T-cell (primary cell): ENCODE data around the gene ALPK3. TPM values are rescaled to one million over a fixed set of nuclear protein-coding genes. Genes with fewer than 3 reads are reported as not detected.
A peak's percentile ranks its signal among the peaks of the same experiment; 100 is the strongest.

Experiments
- ATAC-seq, 4 experiments: fragments of 200-7000 bp in 3 of 4; fragments of 150-1000 bp in 1 of 4; cut with Tn5 transposase; replicated peaks in 1 of 4; 1 replicate in 3 of 4; 2 replicates in 1 of 4; pipeline ENCODE4 v1.10.0; 2021; ENCODE audit warnings: moderate library complexity in 3 of 4, mild to moderate bottlenecking in 2 of 4, moderate number of reproducible peaks in 1 of 4
- CTCF ChIA-PET, 2 donors: fragments of 300-600 bp; sonication (Branson Sonifier 250); formaldehyde crosslinking; loops; one replicate each; lab custom pipeline; 2022; ENCODE audit warnings: antibody characterized with exemption in 2 of 2; lab: Charles Lee
- POLR2A ChIA-PET, 2 donors: fragments of 300-600 bp; sonication (Branson Sonifier 250); formaldehyde crosslinking; loops; one replicate each; lab custom pipeline; 2022; ENCODE audit warnings: antibody characterized with exemption in 2 of 2; lab: Charles Lee
- DNase-seq, 35 experiments: peaks; one replicate each; pipeline versions ENCODE4 v3.0.0 to v3.0.0-alpha.2; 2013 to 2023
- H3K27ac ChIP-seq: one replicate; pipeline ENCODE4 v1.5.1; 2013; ENCODE audit warnings: low read length
- H3K27me3 ChIP-seq, 2 experiments: replicated peaks in 1 of 2; 1 replicate in 1 of 2; 2 replicates in 1 of 2; pipeline versions ENCODE4 v1.6.1 to v1.7.0; 2013; ENCODE audit warnings: low read length in 1 of 2, mixed read lengths in 1 of 2; ENCODE audit not compliant: control insufficient read depth in 2 of 2, insufficient read depth in 2 of 2; ENCODE audit errors: extremely low read depth in 1 of 2
- H3K36me3 ChIP-seq, 2 donors: 1 replicate in 1 of 2; 2 replicates in 1 of 2; pipeline versions ENCODE4 v1.6.1 to v1.7.0; 2013; ENCODE audit warnings: low read length in 1 of 2; ENCODE audit not compliant: control insufficient read depth in 2 of 2, insufficient read depth in 1 of 2; ENCODE audit errors: extremely low read depth in 1 of 2
- H3K4me1 ChIP-seq, 2 experiments: 1 replicate in 1 of 2; 2 replicates in 1 of 2; pipeline versions ENCODE4 v1.6.1 to v1.7.0; 2013; ENCODE audit warnings: low read length in 2 of 2, mixed read lengths in 1 of 2; ENCODE audit not compliant: insufficient read depth in 2 of 2, control insufficient read depth in 1 of 2; ENCODE audit errors: extremely low read depth in 1 of 2
- H3K4me3 ChIP-seq, 2 donors: 1 replicate in 1 of 2; 2 replicates in 1 of 2; pipeline versions ENCODE4 v1.5.1 to v1.7.0; 2013; ENCODE audit warnings: mild to moderate bottlenecking in 2 of 2, low read length in 1 of 2, moderate library complexity in 1 of 2; ENCODE audit not compliant: control insufficient read depth in 1 of 2; ENCODE audit errors: extremely low read depth in 1 of 2
- H3K9me3 ChIP-seq: 2 replicates; pipeline ENCODE4 v1.7.0; 2013
- H3K27ac Mint-ChIP-seq, 2 donors: one replicate each; pipeline ENCODE4 v1.8.0; 2020 to 2021; ENCODE audit warnings: mild to moderate bottlenecking in 2 of 2, mixed read lengths in 2 of 2
- H3K27me3 Mint-ChIP-seq, 2 donors: one replicate each; pipeline ENCODE4 v1.8.0; 2021 to 2022; ENCODE audit warnings: mixed read lengths in 2 of 2
- H3K36me3 Mint-ChIP-seq: one replicate; pipeline ENCODE4 v1.8.0; 2021; ENCODE audit warnings: mixed read lengths
- H3K4me1 Mint-ChIP-seq, 3 donors: one replicate each; pipeline ENCODE4 v1.8.0; 2020 to 2022; ENCODE audit warnings: mixed read lengths in 3 of 3, mild to moderate bottlenecking in 1 of 3
- H3K4me3 Mint-ChIP-seq, 3 donors: one replicate each; pipeline ENCODE4 v1.8.0; 2020 to 2022; ENCODE audit warnings: mild to moderate bottlenecking in 3 of 3, mixed read lengths in 3 of 3, moderate library complexity in 3 of 3
- H3K9me3 Mint-ChIP-seq, 3 donors: one replicate each; pipeline ENCODE4 v1.8.0; 2020 to 2022; ENCODE audit warnings: mixed read lengths in 3 of 3
- WGBS: methylation state at CpG from one replicate; pipeline ENCODE4 v1.1.5; 2013; ENCODE audit warnings: missing lambda C conversion rate; ENCODE audit not compliant: insufficient coverage; 5-methylcytosine and 5-hydroxymethylcytosine counted together
- total RNA-seq, 35 experiments: library from RNA in 6 of 35; stranded (reverse) in 6 of 35; fragments of 120-200 nt in 1 of 35; gene quantifications; one replicate each; pipeline versions ENCODE4 v1.2.1 to v1.2.4 and lab custom pipeline; 2013 to 2026

ALPK3 gene
- total RNA-seq, 5 donors from 2014 or later (not counting 1 experiment from before 2014, with no cell fraction given) = 0.16 to 0.82 (median 0.22) TPM

DNA sequence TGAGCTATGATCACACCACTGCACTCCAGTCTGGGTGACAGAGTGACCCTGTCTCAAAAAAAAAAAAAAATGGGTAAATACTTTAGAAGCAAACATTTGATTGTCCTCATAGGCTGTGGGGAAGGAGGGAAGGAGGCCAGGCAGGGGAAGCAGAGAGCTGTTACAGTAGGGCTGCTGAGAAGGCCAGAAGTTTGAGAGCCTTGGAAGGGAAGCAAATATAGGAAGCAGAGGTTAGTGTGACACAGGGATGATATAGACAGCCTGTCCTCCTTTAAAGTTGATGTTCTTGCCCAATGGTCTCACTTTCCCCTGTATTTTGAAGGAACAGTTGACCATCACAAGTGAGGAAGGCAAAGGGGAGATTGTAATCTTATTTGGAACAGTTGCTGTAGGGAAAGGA lies 5.3 kb upstream of the ALPK3 start:
- Histone ChIP-seq H3K4me1 (peaks cover 0 to 3% of the 10 kb centered on the region in 2 experiments), H3K36me3 (no peaks in the 10 kb centered on the region), H3K27me3 (peaks cover 0 to 11% of the 10 kb centered on the region in 2 experiments), H3K27ac (no peak overlapping the region), H3K4me3 (no peak overlapping the region), H3K9me3 (no peaks in the 10 kb centered on the region)
- H3K9me3 Mint-ChIP-seq = no peaks in the 10 kb centered on the region
- H3K27ac Mint-ChIP-seq = no peak overlapping the region
- peaks cover 6% of the 10 kb centered on the region for H3K36me3 Mint-ChIP-seq
- no peak overlapping the region for H3K4me3 Mint-ChIP-seq
- ChIA-PET POLR2A (no interaction called here), CTCF (interaction anchor here in 1 of 2 donors (0.7 kb wide), 1 partner anchor 238 kb away, joined by 4 read pairs; no protein-coding TSS in a partner anchor)
- peaks cover 5 to 14% of the 10 kb centered on the region in 2 donors for H3K27me3 Mint-ChIP-seq
- ATAC-seq (no peak), DNase-seq (no peak)
- H3K4me1 Mint-ChIP-seq = peaks cover 0 to 5% (median 3%) of the 10 kb centered on the region in 3 donors

DNA sequence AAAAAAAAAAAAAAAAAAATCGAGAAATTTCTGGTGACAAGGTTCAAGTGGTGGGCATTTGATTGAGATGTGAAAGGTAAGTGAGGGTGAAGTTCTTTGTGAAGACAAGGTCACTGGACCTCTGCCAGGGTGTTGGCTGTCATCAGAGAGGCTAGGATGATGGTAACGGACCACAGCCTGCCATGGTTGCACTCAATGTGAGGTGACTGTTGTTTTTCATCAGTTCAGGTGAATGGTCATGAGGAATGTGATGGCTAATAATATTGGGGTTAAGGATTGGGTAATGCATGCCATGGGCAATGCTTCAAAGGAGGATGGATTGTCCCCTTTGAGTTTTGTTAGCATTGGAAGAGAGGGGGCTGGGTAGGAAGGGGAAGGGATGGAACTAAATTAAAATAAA lies 4.3 kb upstream of the ALPK3 start:
- ChIA-PET POLR2A (no interaction called here), CTCF (no interaction called here)
- H3K9me3 ChIP-seq = no peaks in the 10 kb centered on the region
- Mint-ChIP-seq H3K27me3 (peaks cover 5 to 14% of the 10 kb centered on the region in 2 donors), H3K4me1 (peaks cover 2 to 7% (median 5%) of the 10 kb centered on the region in 3 donors), H3K4me3 (no peak overlapping the region), H3K9me3 (no peaks in the 10 kb centered on the region), H3K36me3 (no peaks in the 10 kb centered on the region), H3K27ac (no peak overlapping the region)
- 100% methylated on average over 1 of the region's 2 CpGs for WGBS
- peaks cover 0 to 8% of the 10 kb centered on the region in 2 experiments for H3K4me1 ChIP-seq
- no peak overlapping the region for H3K4me3 ChIP-seq
- DNase-seq (no peak), ATAC-seq (no peak)
- no peak overlapping the region for H3K27ac ChIP-seq
- H3K36me3 ChIP-seq = no peaks in the 10 kb centered on the region
- peaks cover 0 to 15% of the 10 kb centered on the region in 2 experiments for H3K27me3 ChIP-seq

DNA sequence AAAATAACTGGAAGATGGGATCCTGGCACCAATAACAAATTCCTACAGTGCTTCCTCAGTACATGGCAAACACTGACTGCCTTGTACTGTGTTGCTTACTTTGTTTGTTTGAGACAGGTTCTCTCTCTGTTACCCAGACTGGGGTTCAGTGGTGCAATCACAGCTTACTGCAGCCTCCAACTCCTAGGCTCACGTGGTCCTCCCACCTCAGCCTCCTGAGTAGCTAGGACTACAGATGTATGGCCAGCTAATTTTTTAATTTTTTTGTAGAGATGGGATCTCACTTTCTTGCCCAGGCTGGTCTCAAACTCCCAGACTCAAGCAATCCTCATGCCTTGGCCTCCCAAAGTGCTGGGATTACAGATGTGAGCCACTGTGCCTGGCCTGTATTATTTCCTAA lies 3.7 kb upstream of the ALPK3 start:
- CTCF ChIA-PET = no interaction called here

DNA sequence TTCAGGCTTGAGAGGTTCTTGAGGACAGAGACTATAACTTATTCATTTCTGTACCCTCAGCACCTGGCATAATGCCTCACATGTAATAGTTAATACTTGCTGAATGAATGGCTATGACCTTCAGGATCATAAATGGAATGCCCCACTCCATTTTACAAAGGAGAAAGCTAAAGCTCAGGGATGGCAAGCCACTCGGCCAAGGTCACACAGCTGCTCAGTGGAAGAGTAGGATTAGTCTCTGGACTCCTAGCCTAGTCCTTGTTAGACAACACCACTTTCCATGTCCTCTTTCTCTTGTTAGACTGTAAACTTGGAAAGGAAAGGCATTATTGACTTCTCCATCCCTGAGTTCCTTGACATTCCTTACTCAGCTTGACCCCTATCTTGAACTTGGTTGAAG lies 3.2 kb upstream of the ALPK3 start:
- Mint-ChIP-seq H3K27me3 (peaks cover 5 to 17% of the 10 kb centered on the region in 2 donors), H3K36me3 (no peaks in the 10 kb centered on the region), H3K27ac (no peak overlapping the region), H3K4me1 (peaks cover 7 to 17% (median 14%) of the 10 kb centered on the region in 3 donors), H3K4me3 (no peak overlapping the region), H3K9me3 (no peaks in the 10 kb centered on the region)
- ChIA-PET CTCF (no interaction called here), POLR2A (no interaction called here)
- WGBS = no CpG with 5 or more reads among the region's 1 CpG
- H3K27me3 ChIP-seq = peaks cover 0 to 17% of the 10 kb centered on the region in 2 experiments
- DNase-seq (no peak), ATAC-seq (no peak)
- H3K36me3 ChIP-seq = no peaks in the 10 kb centered on the region
- no peak overlapping the region for H3K27ac ChIP-seq
- H3K4me3 ChIP-seq = no peak overlapping the region
- H3K9me3 ChIP-seq = no peaks in the 10 kb centered on the region
- H3K4me1 ChIP-seq = peaks cover 8 to 14% of the 10 kb centered on the region in 2 experiments

More for the DNA sequence above, 3.7 kb upstream of the ALPK3 start:
- POLR2A ChIA-PET = no interaction called here
- Histone ChIP-seq H3K4me3 (no peak overlapping the region), H3K27me3 (peaks cover 0 to 17% of the 10 kb centered on the region in 2 experiments), H3K9me3 (no peaks in the 10 kb centered on the region), H3K27ac (no peak overlapping the region), H3K4me1 (peaks cover 5 to 14% of the 10 kb centered on the region in 2 experiments), H3K36me3 (no peaks in the 10 kb centered on the region)
- no CpG with 5 or more reads among the region's 1 CpG for WGBS
- H3K36me3 Mint-ChIP-seq = no peaks in the 10 kb centered on the region
- DNase-seq (no peak), ATAC-seq (no peak)
- peaks cover 7 to 13% (median 11%) of the 10 kb centered on the region in 3 donors for H3K4me1 Mint-ChIP-seq
- no peak overlapping the region for H3K4me3 Mint-ChIP-seq
- no peak overlapping the region for H3K27ac Mint-ChIP-seq
- peaks cover 5 to 17% of the 10 kb centered on the region in 2 donors for H3K27me3 Mint-ChIP-seq
- no peaks in the 10 kb centered on the region for H3K9me3 Mint-ChIP-seq

DNA sequence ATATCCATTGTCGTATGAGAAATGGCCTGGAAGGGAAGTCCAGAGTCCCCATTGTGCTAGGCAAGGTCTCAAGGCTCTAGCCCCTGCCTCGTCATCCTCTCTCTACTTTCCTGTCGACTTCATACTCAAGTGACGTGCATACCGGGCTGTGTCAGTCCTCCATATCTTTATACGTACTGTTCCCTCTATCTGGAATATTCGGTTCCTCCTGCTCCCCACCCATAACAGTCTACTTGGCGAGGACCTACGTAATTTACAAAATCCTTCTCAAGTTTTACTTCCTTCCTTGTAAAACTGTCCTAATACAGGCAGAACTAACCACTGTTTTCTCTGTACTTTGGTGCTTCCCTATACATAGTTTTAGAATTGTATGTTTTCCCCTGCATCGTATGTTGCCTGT lies 2.2 kb upstream of the ALPK3 start:
- DNase-seq (no peak), ATAC-seq (no peak)
- H3K4me3 ChIP-seq = no peak overlapping the region
- Mint-ChIP-seq H3K27ac (no peak overlapping the region), H3K4me1 (peaks cover 7 to 19% (median 14%) of the 10 kb centered on the region in 3 donors), H3K9me3 (no peaks in the 10 kb centered on the region), H3K27me3 (peaks cover 5 to 17% of the 10 kb centered on the region in 2 donors), H3K36me3 (no peaks in the 10 kb centered on the region), H3K4me3 (no peak overlapping the region)
- CTCF ChIA-PET = no interaction called here
- no peaks in the 10 kb centered on the region for H3K9me3 ChIP-seq
- H3K27ac ChIP-seq = no peak overlapping the region
- H3K4me1 ChIP-seq = peaks cover 8 to 14% of the 10 kb centered on the region in 2 experiments
- 91% methylated on average over 10 of the region's 10 CpGs for WGBS
- peaks cover 0 to 17% of the 10 kb centered on the region in 2 experiments for H3K27me3 ChIP-seq
- POLR2A ChIA-PET = no interaction called here
- H3K36me3 ChIP-seq = no peaks in the 10 kb centered on the region

DNA sequence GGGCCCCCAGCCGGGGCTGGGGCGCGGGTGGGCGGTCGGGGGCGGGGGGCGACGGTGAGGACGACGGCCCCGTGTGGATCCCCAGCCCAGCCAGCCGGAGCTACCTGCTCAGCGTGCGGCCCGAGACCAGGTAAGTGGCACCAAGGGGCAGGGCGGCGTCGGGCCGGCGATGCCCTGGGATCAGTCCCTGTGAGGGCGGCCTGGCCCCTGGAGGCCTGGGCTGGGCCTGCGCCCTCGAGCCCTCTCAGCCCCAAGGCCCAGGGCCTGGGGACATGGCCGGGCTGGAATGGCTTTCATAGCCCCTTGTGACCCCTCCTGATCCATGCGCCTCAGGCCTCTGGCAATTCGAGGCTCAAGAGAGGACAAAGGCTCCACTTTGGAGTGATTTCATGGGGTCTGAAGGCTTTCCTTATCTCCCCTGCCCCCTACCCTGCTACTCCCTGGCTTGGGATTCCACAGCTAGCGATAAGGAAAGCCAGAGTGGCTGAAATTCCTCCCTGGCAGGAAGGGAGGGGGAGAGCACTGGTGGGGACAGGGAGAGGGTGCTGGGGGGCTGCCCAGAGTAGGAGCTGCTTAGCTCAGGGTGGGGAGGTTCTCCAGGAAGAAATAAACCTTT lies 418 bp downstream of the ALPK3 start:
- Histone ChIP-seq H3K36me3 (no peaks in the 10 kb centered on the region), H3K4me3 (peak overlapping the region in 1 of 2 donors; percentile 0), H3K4me1 (peaks cover 8 to 14% of the 10 kb centered on the region in 2 experiments), H3K27ac (no peak overlapping the region), H3K27me3 (peaks cover 0 to 17% of the 10 kb centered on the region in 2 experiments), H3K9me3 (no peaks in the 10 kb centered on the region)
- no peaks in the 10 kb centered on the region for H3K9me3 Mint-ChIP-seq
- H3K36me3 Mint-ChIP-seq = no peaks in the 10 kb centered on the region
- peak overlapping the region in 1 of 3 donors; percentile 50 for H3K4me3 Mint-ChIP-seq
- ATAC-seq (no peak), DNase-seq (no peak)
- 60% methylated on average over 21 of the region's 27 CpGs for WGBS
- no peak overlapping the region for H3K27ac Mint-ChIP-seq
- ChIA-PET POLR2A (interaction anchor here in 1 of 2 donors (0.6 kb wide), 1 partner anchor 10 kb away, joined by 4 read pairs; no protein-coding TSS in a partner anchor), CTCF (interaction anchor here in 1 of 2 donors (0.5 kb wide), 1 partner anchor 159 kb away, joined by 3 read pairs; the partner anchor contains the start of gene NMB)
- peaks cover 7 to 19% (median 14%) of the 10 kb centered on the region in 3 donors for H3K4me1 Mint-ChIP-seq
- peaks cover 5 to 17% of the 10 kb centered on the region in 2 donors for H3K27me3 Mint-ChIP-seq
